Measurements from ENCODE around the gene C19orf73.
A peak's percentile ranks its signal among the peaks of the same experiment; 100 is the strongest.

Gene C19orf73

GRCh38 chr19:49104229-49104864 is 14.6 kb downstream of the C19orf73 start:
- TF ChIP-seq CTCF (IDR thresholded peaks at IDR 0.05; ENCODE audit: low read depth, low read length, missing control alignments): no peak
- no peak overlapping the region for H3K4me3 ChIP-seq (ENCODE audit: low read depth, low read length)
- DNase-seq (ENCODE audit: low read depth): no peak

GRCh38 chr19:49103331-49104085 is 15.4 kb downstream of the C19orf73 start:
- DNase-seq (ENCODE audit: low read depth): no peak
- TF ChIP-seq CTCF (IDR thresholded peaks at IDR 0.05; ENCODE audit: low read depth, low read length, missing control alignments): no peak
- H3K4me3 ChIP-seq (ENCODE audit: low read depth, low read length): no peak overlapping the region

GRCh38 chr19:49102303-49102702 is 16.6 kb downstream of the C19orf73 start:
- no peak overlapping the region for H3K4me3 ChIP-seq (ENCODE audit: low read depth, low read length)
- no peak for TF ChIP-seq CTCF (IDR thresholded peaks at IDR 0.05; ENCODE audit: low read depth, low read length, missing control alignments)
- no peak for DNase-seq (ENCODE audit: low read depth)

GRCh38 chr19:49101160-49101559 is 17.8 kb downstream of the C19orf73 start:
- no peak for DNase-seq (ENCODE audit: low read depth)
- no peak overlapping the region for H3K4me3 ChIP-seq (ENCODE audit: low read depth, low read length)
- no peak for TF ChIP-seq CTCF (IDR thresholded peaks at IDR 0.05; ENCODE audit: low read depth, low read length, missing control alignments)

- no peak overlapping the region for H3K4me3 ChIP-seq (ENCODE audit: low read depth, low read length)
- TF ChIP-seq CTCF (IDR thresholded peaks at IDR 0.05; ENCODE audit: low read depth, low read length, missing control alignments): no peak
- DNase-seq (ENCODE audit: low read depth): no peak
Observed at GRCh38 chr19:49098795-49099194, 20.1 kb downstream of the C19orf73 start.

- TF ChIP-seq CTCF (IDR thresholded peaks at IDR 0.05; ENCODE audit: low read depth, low read length, missing control alignments): peak; percentile 100
- DNase-seq (ENCODE audit: low read depth): peak; percentile 45
- H3K4me3 ChIP-seq (ENCODE audit: low read depth, low read length): no peak overlapping the region
Observed at GRCh38 chr19:49097453-49098288, 21.3 kb downstream of the C19orf73 start.

All from GM12864 (cell line).